WTC11 (cell line): Measurements from ENCODE around the gene ARHGEF12.

Experiments
- CBFB ChIP-seq: sonication (generic); formaldehyde crosslinking; IDR thresholded peaks from 2 replicates; pipeline ENCODE4 v1.8.1; 2022; ENCODE audit warnings: mild to moderate bottlenecking, low read depth, missing genetic modification reagents
- IRF2 ChIP-seq: sonication (generic); formaldehyde crosslinking; IDR thresholded peaks from 2 replicates; pipeline ENCODE4 v1.8.0; 2022; ENCODE audit warnings: low read depth, missing genetic modification reagents, borderline replicate concordance
- SMAD3 ChIP-seq: sonication (generic); formaldehyde crosslinking; IDR thresholded peaks from 2 replicates; pipeline ENCODE4 v1.8.0; 2022; ENCODE audit warnings: missing genetic modification reagents, mild to moderate bottlenecking, borderline replicate concordance
- SOX15 ChIP-seq: fragments of 250-450 bp; sonication (Bioruptor Pico); IDR thresholded peaks from 2 replicates; pipeline ENCODE4 v1.9.0; 2021; ENCODE audit warnings: mild to moderate bottlenecking
- TEAD4 ChIP-seq: sonication (generic); formaldehyde crosslinking; IDR thresholded peaks from 2 replicates; pipeline ENCODE4 v1.8.0; 2022; ENCODE audit warnings: mild to moderate bottlenecking, missing genetic modification reagents
- TF ChIP-seq, protein P1 (sequence below): fragments of 200-600 bp; IDR thresholded peaks from 2 replicates; pipeline ENCODE4 v1.8.0; 2022; ENCODE audit warnings: antibody characterized with exemption
- TF ChIP-seq, protein P2 (sequence below): sonication (generic); formaldehyde crosslinking; IDR thresholded peaks from 2 replicates; pipeline ENCODE4 v1.8.0; 2022; ENCODE audit warnings: mild to moderate bottlenecking, missing genetic modification reagents
- TF ChIP-seq, protein P3 (sequence below): sonication (generic); formaldehyde crosslinking; IDR thresholded peaks from 2 replicates; pipeline ENCODE4 v1.8.1; 2023; ENCODE audit warnings: mild to moderate bottlenecking, missing genetic modification reagents, moderate library complexity

DNA sequence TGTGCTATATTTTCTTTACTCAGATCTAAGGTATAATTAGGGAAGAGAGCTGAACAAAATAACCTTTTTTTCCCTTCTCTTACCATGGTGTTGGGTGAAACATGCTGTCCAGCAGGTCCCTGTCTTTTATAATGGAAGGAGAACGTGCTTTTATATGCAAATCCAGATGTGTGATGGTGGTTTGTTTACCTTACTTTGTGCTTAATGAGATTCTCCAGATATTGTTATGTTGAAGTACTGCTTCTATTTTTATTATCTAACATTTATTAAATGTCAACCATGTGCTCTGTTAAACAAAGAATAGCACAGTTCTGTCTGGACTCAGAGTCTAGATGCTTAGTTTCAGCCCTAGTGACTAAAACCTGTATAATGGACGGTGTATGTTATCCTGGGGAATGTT, 165.2 kb downstream of the ARHGEF12 start:
- TF ChIP-seq, protein P1, sequence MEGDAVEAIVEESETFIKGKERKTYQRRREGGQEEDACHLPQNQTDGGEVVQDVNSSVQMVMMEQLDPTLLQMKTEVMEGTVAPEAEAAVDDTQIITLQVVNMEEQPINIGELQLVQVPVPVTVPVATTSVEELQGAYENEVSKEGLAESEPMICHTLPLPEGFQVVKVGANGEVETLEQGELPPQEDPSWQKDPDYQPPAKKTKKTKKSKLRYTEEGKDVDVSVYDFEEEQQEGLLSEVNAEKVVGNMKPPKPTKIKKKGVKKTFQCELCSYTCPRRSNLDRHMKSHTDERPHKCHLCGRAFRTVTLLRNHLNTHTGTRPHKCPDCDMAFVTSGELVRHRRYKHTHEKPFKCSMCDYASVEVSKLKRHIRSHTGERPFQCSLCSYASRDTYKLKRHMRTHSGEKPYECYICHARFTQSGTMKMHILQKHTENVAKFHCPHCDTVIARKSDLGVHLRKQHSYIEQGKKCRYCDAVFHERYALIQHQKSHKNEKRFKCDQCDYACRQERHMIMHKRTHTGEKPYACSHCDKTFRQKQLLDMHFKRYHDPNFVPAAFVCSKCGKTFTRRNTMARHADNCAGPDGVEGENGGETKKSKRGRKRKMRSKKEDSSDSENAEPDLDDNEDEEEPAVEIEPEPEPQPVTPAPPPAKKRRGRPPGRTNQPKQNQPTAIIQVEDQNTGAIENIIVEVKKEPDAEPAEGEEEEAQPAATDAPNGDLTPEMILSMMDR = no peak
- TF ChIP-seq TEAD4 = no peak
- TF ChIP-seq, protein P2, sequence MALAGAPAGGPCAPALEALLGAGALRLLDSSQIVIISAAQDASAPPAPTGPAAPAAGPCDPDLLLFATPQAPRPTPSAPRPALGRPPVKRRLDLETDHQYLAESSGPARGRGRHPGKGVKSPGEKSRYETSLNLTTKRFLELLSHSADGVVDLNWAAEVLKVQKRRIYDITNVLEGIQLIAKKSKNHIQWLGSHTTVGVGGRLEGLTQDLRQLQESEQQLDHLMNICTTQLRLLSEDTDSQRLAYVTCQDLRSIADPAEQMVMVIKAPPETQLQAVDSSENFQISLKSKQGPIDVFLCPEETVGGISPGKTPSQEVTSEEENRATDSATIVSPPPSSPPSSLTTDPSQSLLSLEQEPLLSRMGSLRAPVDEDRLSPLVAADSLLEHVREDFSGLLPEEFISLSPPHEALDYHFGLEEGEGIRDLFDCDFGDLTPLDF = no peak
- TF ChIP-seq SOX15 (CRISPR knock-in tag) = no peak
- TF ChIP-seq IRF2 (CRISPR knock-in tag) = no peak
- TF ChIP-seq, protein P3, sequence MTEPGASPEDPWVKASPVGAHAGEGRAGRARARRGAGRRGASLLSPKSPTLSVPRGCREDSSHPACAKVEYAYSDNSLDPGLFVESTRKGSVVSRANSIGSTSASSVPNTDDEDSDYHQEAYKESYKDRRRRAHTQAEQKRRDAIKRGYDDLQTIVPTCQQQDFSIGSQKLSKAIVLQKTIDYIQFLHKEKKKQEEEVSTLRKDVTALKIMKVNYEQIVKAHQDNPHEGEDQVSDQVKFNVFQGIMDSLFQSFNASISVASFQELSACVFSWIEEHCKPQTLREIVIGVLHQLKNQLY (CRISPR knock-in tag) = no peak
- no peak for TF ChIP-seq CBFB (CRISPR knock-in tag)
- no peak for TF ChIP-seq SMAD3
